K562 (cell line): ENCODE measurements around the gene SLC30A1. TPM values are rescaled to one million over a fixed set of nuclear protein-coding genes. Genes with fewer than 3 reads are reported as not detected.

Experiments used
- MGA ChIP-seq: fragments of 450-650 bp; IDR thresholded peaks from 2 replicates; pipeline ENCODE4 v1.6.1; 2016; ENCODE audit warnings: mild to moderate bottlenecking, moderate library complexity
- PBX2 ChIP-seq, 2 experiments: IDR thresholded peaks in 1 of 2; conservative IDR thresholded peaks in 1 of 2; 2 replicates each; pipeline ENCODE4 v1.6.1; 2016; ENCODE audit warnings: low read depth in 2 of 2, mild to moderate bottlenecking in 1 of 2, missing compliant biosample characterization in 1 of 2, missing genetic modification characterization in 1 of 2, moderate library complexity in 1 of 2
- polyA plus RNA-seq, 8 experiments: library from polyadenylated mRNA; depleted of rRNA in 4 of 8; stranded (reverse) in 5 of 8; unstranded in 3 of 8; fragments of >200 nt; fragmentation: Nextera tagmentation in 2 of 8; fragmentation: Illumina TruSeq in 1 of 8; extraction: Ambion mirVana in 2 of 8; extraction: Trizol in 1 of 8; gene quantifications; 2 replicates each; pipeline versions ENCODE4 v1.2.1 to v1.2.3, GENCODE V29; 2011 to 2014; ENCODE audit warnings: inconsistent platforms in 1 of 8, missing spikeins in 1 of 8
- total RNA-seq, 7 experiments: library from RNA; depleted of rRNA in 6 of 7; stranded (reverse); fragments of >200 nt in 6 of 7; fragmentation: Illumina TruSeq in 2 of 7; extraction: Trizol in 2 of 7; gene quantifications; 2 replicates each; pipeline versions ENCODE4 v1.2.1 to v1.2.3, GENCODE V29; 2011 to 2021; ENCODE audit warnings: low replicate concordance in 1 of 7

Gene SLC30A1
- total and polyA plus RNA-seq, 9 of the 15 experiments (the other 6 are each of a cell fraction or from before 2014, with no cell fraction given), result 4.1 to 14.4 (median 6.6) TPM

DNA sequence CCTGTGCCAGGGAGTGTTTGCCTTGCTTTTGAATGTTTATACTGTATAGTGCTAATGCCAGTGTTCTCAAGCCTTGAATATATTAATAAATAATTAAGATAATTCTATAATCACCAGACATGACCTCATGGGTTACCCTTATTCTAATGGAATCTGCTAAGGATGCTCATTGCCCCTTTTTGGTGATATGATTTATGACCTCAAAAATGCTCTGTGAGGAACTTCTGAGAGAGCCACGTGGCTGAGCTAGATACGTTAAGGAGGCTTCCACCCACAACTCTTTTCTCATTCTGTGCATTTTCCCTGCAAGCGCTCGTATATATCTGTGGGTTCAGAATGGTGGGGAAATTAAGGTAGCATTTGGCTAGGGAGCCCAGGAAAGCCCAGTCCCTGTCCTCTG, 19.6 kb upstream of the SLC30A1 start (continued):
- TF ChIP-seq PBX2 (CRISPR knock-in tag; IDR thresholded peaks at IDR 0.05; ENCODE audit: low read depth) (no peak), PBX2 (tag; conservative IDR thresholded peaks at IDR 0.05; ENCODE audit: low read depth) (peak; percentile 73; the same call in 1 of the 2 replicates), MGA (0 out of 2 replicates have a peak, but pooled peaks have one; percentile 24)
